Prostate gland (tissue), 2 donors: ENCODE measurements around the gene TNFRSF6B.

ENCODE experiments used
- CTCF ChIP-seq, 4 experiments: fragments of 200-600 bp in 2 of 4; fragments of 450-650 bp in 2 of 4; sonication (generic) in 2 of 4; IDR thresholded peaks; 1 replicate in 3 of 4; 2 replicates in 1 of 4; pipeline ENCODE4 v1.5.1; 2016 to 2019; ENCODE audit warnings: antibody characterized with exemption in 4 of 4, mild to moderate bottlenecking in 2 of 4, moderate library complexity in 2 of 4
- POLR2A ChIP-seq: fragments of 450-650 bp; IDR thresholded peaks from one replicate; pipeline ENCODE4 v1.6.1; 2016; ENCODE audit warnings: antibody characterized with exemption, mild to moderate bottlenecking

- no peak for TF ChIP-seq POLR2A
- no peak for TF ChIP-seq CTCF (IDR thresholded peaks at IDR 0.05)
These were observed 5.0 kb downstream of the TNFRSF6B start for GRCh38 chr20:63701329-63702035.
